ENCODE data around the gene MOB3B.

Gene MOB3B

GRCh38 chr9:27457445-27457844 is 72.2 kb downstream of the MOB3B start:
- Histone ChIP-seq H3K4me2 (ENCODE audit: low read length) (no peak overlapping the region), H3K27ac (ENCODE audit: low read depth, low read length) (no peak overlapping the region), H3K9me3 (ENCODE audit: control insufficient read depth, insufficient read depth, low read length) (no peaks in the 10 kb centered on the region), H3K79me2 (ENCODE audit: control insufficient read depth, low read length) (no peaks in the 10 kb centered on the region), H3K27me3 (ENCODE audit: control insufficient read depth, low read length) (0 out of 2 replicates have a peak, but pooled peaks cover 2% of the 10 kb centered on the region), H3K4me1 (ENCODE audit: control insufficient read depth, low read length) (peaks cover 8% of the 10 kb centered on the region), H3K36me3 (ENCODE audit: control insufficient read depth, low read length) (no peaks in the 10 kb centered on the region), H3K4me3 (ENCODE audit: low read length) (no peak overlapping the region), H3F3A (ENCODE audit: control insufficient read depth, insufficient read depth) (no peaks in the 10 kb centered on the region), H3K9me2 (replicated peaks; ENCODE audit: control insufficient read depth, low read length) (no peaks in the 10 kb centered on the region), H4K20me1 (ENCODE audit: control insufficient read depth, insufficient read depth, low read depth, low read length) (no peaks in the 10 kb centered on the region)
- no peak for TF ChIP-seq CTCF (IDR thresholded peaks at IDR 0.05; ENCODE audit: low read depth, low read length, poor library complexity, severe bottlenecking)
- no peak for TF ChIP-seq EZH2phosphoT487 (IDR thresholded peaks at IDR 0.05; ENCODE audit: borderline replicate concordance, low read length)

GRCh38 chr9:27453860-27454553 is 75.6 kb downstream of the MOB3B start:
- Histone ChIP-seq H3K4me2 (ENCODE audit: low read length) (no peak overlapping the region), H3K27ac (ENCODE audit: low read depth, low read length) (no peak overlapping the region)

GRCh38 chr9:27451207-27451797 is 78.3 kb downstream of the MOB3B start:
- Histone ChIP-seq H3K4me1 (ENCODE audit: control insufficient read depth, low read length) (no peaks in the 10 kb centered on the region), H3K27ac (ENCODE audit: low read depth, low read length) (no peak overlapping the region), H3K27me3 (ENCODE audit: control insufficient read depth, low read length) (no peaks in the 10 kb centered on the region), H3K4me3 (ENCODE audit: low read length) (no peak overlapping the region), H4K20me1 (ENCODE audit: control insufficient read depth, insufficient read depth, low read depth, low read length) (no peaks in the 10 kb centered on the region), H3F3A (ENCODE audit: control insufficient read depth, insufficient read depth) (no peaks in the 10 kb centered on the region), H3K9me3 (ENCODE audit: control insufficient read depth, insufficient read depth, low read length) (no peaks in the 10 kb centered on the region), H3K36me3 (ENCODE audit: control insufficient read depth, low read length) (no peaks in the 10 kb centered on the region), H3K79me2 (ENCODE audit: control insufficient read depth, low read length) (no peaks in the 10 kb centered on the region), H3K9me2 (replicated peaks; ENCODE audit: control insufficient read depth, low read length) (no peaks in the 10 kb centered on the region), H3K4me2 (ENCODE audit: low read length) (no peak overlapping the region)
- no peak for TF ChIP-seq EZH2phosphoT487 (IDR thresholded peaks at IDR 0.05; ENCODE audit: borderline replicate concordance, low read length)
- TF ChIP-seq CTCF (IDR thresholded peaks at IDR 0.05; ENCODE audit: low read depth, low read length, poor library complexity, severe bottlenecking), result no peak

More at GRCh38 chr9:27453860-27454553, 75.6 kb downstream of the MOB3B start:
- H3K4me1 ChIP-seq (ENCODE audit: control insufficient read depth, low read length), result no peaks in the 10 kb centered on the region
- no peaks in the 10 kb centered on the region for H3F3A ChIP-seq (ENCODE audit: control insufficient read depth, insufficient read depth)
- no peaks in the 10 kb centered on the region for H3K9me2 ChIP-seq (replicated peaks; ENCODE audit: control insufficient read depth, low read length)
- no peaks in the 10 kb centered on the region for H3K36me3 ChIP-seq (ENCODE audit: control insufficient read depth, low read length)
- no peaks in the 10 kb centered on the region for H3K79me2 ChIP-seq (ENCODE audit: control insufficient read depth, low read length)
- no peaks in the 10 kb centered on the region for H4K20me1 ChIP-seq (ENCODE audit: control insufficient read depth, insufficient read depth, low read depth, low read length)
- no peaks in the 10 kb centered on the region for H3K27me3 ChIP-seq (ENCODE audit: control insufficient read depth, low read length)
- H3K9me3 ChIP-seq (ENCODE audit: control insufficient read depth, insufficient read depth, low read length), result no peaks in the 10 kb centered on the region
- TF ChIP-seq CTCF (IDR thresholded peaks at IDR 0.05; ENCODE audit: low read depth, low read length, poor library complexity, severe bottlenecking) (no peak), EZH2phosphoT487 (IDR thresholded peaks at IDR 0.05; ENCODE audit: borderline replicate concordance, low read length) (no peak)
- H3K4me3 ChIP-seq (ENCODE audit: low read length), result no peak overlapping the region
